C4-2B (cell line): ENCODE measurements around the gene CENPU.

Source experiments
- CTCF ChIP-seq: fragments of 450-650 bp; conservative IDR thresholded peaks from 2 replicates; pipeline ENCODE4 v1.5.1; 2017; ENCODE audit warnings: mild to moderate bottlenecking
- ZFX ChIP-seq: fragments of 450-650 bp; IDR thresholded peaks from 2 replicates; pipeline ENCODE4 v1.6.1; 2017

GRCh38 chr4:184748251-184748652 is 14.4 kb upstream of the CENPU start:
- TF ChIP-seq CTCF (no peak), ZFX (no peak)
